IPS-15b (cell line): Measurements from ENCODE around the gene RAD9A.

Experiments used
- H3K27me3 ChIP-seq: one replicate; pipeline ENCODE4 v1.6.1; 2013; ENCODE audit warnings: low read length; ENCODE audit not compliant: control insufficient read depth, insufficient read depth
- H3K36me3 ChIP-seq: one replicate; pipeline ENCODE4 v1.6.1; 2013; ENCODE audit warnings: low read length; ENCODE audit not compliant: control insufficient read depth, insufficient read depth
- H3K4me1 ChIP-seq: one replicate; pipeline ENCODE4 v1.6.1; 2013; ENCODE audit warnings: mild to moderate bottlenecking, low read length; ENCODE audit not compliant: control insufficient read depth, insufficient read depth
- H3K4me3 ChIP-seq: one replicate; pipeline ENCODE4 v1.5.1; 2013; ENCODE audit warnings: low read depth, low read length
- H3K9ac ChIP-seq: one replicate; pipeline ENCODE4 v1.6.1; 2013; ENCODE audit warnings: low read depth, mild to moderate bottlenecking, low read length
- H3K9me3 ChIP-seq: one replicate; pipeline ENCODE4 v1.6.1; 2013; ENCODE audit warnings: mild to moderate bottlenecking, low read length; ENCODE audit not compliant: control insufficient read depth, insufficient read depth

The RAD9A gene

DNA sequence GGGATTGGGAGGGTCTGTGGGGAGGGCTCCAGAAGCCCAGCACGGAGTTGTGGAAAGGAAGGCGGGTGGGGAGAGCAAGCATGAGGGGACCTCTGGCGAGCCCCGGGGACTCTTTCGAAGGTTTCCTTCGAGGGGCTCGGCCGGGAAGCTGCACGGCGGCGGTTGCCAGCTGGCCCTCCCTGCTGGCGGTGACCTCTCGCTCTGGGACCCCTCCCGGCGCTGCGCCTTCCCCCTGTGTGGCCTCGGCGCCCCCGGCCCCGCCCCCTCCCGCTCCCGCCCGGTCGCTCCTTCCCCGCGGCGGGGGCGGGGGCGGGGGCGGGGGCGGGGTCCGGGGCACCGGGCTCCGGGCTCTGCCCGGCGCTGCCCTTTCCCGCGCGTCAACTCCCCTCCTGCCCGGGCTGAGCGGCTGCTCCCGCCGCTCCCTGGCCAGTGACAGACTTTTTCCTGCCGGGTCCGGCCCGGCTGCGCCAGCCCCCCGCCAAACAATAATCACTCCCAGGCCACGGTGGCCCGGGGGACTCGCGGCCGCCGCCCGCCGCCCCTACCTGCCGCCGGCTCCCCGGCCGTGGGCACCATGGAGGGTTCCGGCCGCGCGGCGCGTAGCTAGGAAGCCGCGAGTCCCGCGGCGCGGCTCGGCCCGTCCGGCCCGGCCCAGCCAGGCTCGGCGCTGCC, 19.3 kb upstream of the RAD9A start:
- Histone ChIP-seq H3K4me1 (peaks cover 30% of the 10 kb centered on the region), H3K9me3 (no peaks in the 10 kb centered on the region), H3K36me3 (no peaks in the 10 kb centered on the region), H3K27me3 (peaks cover 45% of the 10 kb centered on the region), H3K9ac (no peak overlapping the region), H3K4me3 (peak overlapping the region; percentile 59)

- H3K36me3 ChIP-seq, result no peaks in the 10 kb centered on the region
- peak within 1 kb of the TSS; percentile 53 for H3K4me3 ChIP-seq
- H3K9ac ChIP-seq, result peak within 1 kb of the TSS; percentile 2
- peaks cover 30% of the 10 kb centered on the region for H3K4me1 ChIP-seq
- no peaks in the 10 kb centered on the region for H3K9me3 ChIP-seq
- H3K27me3 ChIP-seq, result peaks cover 48% of the 10 kb centered on the region
These were observed 18.7 kb upstream of the RAD9A start, which contains the start of gene CLCF1 for GRCh38 chr11:67372993-67373647. TSS of gene CLCF1 (minus strand) at chr11:67373598. CDS start at chr11:67373539, 59 bp downstream.

DNA sequence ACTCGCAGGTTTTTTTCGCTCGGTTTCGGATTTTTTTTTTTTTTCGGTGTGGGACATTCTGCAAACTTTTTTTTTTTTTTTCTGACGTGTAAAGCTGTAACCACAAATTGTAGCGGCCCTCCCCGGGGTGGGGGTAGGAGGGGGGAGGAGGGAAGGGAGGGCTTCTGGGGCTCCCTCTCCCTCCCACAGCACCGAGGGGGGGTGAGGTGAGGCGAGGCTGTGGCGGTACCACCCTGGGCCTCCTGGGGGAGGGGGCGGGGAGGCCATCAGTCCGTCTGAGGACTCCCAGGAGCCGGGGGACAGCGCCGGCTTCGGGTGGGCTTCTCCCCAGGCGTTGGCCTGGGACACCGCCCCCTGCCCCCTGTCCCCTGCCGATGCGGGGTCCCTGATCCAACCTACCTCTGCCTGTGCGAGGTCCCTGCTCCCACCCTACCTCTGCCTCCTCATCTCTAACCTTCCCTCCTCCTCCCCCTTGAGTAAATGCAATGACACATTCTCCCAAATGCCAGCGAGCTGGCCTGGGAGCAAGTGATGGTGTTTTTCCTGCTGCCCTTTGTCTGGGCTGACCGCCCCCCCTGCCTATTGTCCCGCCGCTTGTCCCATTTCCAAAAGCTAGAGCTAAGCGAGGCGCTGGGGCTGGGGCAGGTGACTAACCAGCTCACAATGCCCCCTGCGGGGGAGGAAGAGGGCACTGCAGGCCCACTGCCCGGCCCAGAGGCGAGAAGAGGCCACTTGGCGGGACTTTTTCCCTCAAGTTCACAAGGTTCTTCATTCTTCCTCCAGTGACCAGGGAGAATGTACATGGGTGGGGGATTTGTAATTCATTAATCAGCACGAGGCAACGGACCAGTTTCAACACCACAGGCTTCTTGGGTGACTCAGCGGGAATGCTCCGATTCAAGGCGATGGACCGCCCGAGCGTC, 17.9 kb upstream of the RAD9A start:
- H3K4me3 ChIP-seq, result peak overlapping the region; percentile 53
- peaks cover 48% of the 10 kb centered on the region for H3K27me3 ChIP-seq
- no peaks in the 10 kb centered on the region for H3K9me3 ChIP-seq
- no peaks in the 10 kb centered on the region for H3K36me3 ChIP-seq
- peak overlapping the region; percentile 2 for H3K9ac ChIP-seq
- H3K4me1 ChIP-seq, result peaks cover 30% of the 10 kb centered on the region

- peaks cover 41% of the 10 kb centered on the region for H3K27me3 ChIP-seq
- H3K36me3 ChIP-seq, result no peaks in the 10 kb centered on the region
- peaks cover 30% of the 10 kb centered on the region for H3K4me1 ChIP-seq
- H3K9me3 ChIP-seq, result no peaks in the 10 kb centered on the region
- peak overlapping the region; percentile 53 for H3K4me3 ChIP-seq
- H3K9ac ChIP-seq, result no peak overlapping the region
These were observed 17.1 kb upstream of the RAD9A start for GRCh38 chr11:67374571-67375281.

DNA sequence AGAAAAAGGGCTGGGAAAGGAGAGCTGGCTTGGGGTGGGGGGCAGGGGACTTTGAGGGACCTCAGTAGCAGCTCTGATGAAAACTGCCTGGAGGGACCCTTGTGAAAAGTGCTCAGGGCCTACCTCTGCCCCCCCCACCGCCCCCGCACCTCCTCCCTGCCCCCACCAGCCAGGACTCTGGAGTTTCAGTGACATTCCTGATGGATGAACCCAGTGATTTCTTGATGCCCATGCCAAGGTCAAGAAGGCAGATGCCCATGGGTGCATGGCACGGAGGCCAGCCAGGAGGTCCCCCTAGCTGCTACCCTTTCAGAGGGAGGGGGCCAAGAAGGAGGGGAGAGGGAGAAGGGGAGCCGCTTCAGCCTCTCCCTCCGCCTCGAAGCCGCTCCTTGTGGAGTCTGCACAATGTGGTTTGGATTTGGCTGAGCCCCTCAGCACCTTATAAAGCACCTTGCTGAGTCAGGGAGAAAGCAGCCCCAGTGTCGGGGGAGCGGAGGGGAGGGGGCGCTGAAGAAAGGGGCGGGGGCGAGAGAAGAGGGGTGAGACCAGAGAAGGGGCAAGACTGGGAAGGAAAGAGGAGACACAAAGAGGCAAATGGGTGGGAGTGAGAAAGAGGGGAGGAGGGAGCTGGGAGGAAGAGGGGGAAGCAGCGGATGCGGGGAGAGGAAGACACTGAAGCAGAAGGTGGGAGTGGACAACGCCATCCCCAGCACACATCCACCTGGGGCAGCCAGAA, 16.3 kb upstream of the RAD9A start:
- H3K27me3 ChIP-seq, result peaks cover 38% of the 10 kb centered on the region
- H3K4me1 ChIP-seq, result peaks cover 27% of the 10 kb centered on the region
- H3K36me3 ChIP-seq, result no peaks in the 10 kb centered on the region
- no peaks in the 10 kb centered on the region for H3K9me3 ChIP-seq
- peak overlapping the region; percentile 49 for H3K4me3 ChIP-seq
- H3K9ac ChIP-seq, result no peak overlapping the region

- H3K27me3 ChIP-seq, result peaks cover 38% of the 10 kb centered on the region
- H3K4me3 ChIP-seq, result peak overlapping the region; percentile 49
- H3K36me3 ChIP-seq, result no peaks in the 10 kb centered on the region
- H3K9me3 ChIP-seq, result no peaks in the 10 kb centered on the region
- peak overlapping the region; percentile 8 for H3K9ac ChIP-seq
- H3K4me1 ChIP-seq, result peaks cover 19% of the 10 kb centered on the region
These were observed 15.5 kb upstream of the RAD9A start for GRCh38 chr11:67376063-67376820.

GRCh38 chr11:67376873-67377808, 14.6 kb upstream of the RAD9A start:
- Histone ChIP-seq H3K9me3 (no peaks in the 10 kb centered on the region), H3K4me3 (peak overlapping the region; percentile 18), H3K4me1 (peaks cover 13% of the 10 kb centered on the region), H3K9ac (no peak overlapping the region), H3K27me3 (peaks cover 32% of the 10 kb centered on the region), H3K36me3 (no peaks in the 10 kb centered on the region)

- no peaks in the 10 kb centered on the region for H3K36me3 ChIP-seq
- H3K27me3 ChIP-seq, result peaks cover 31% of the 10 kb centered on the region
- H3K4me1 ChIP-seq, result peaks cover 15% of the 10 kb centered on the region
- H3K4me3 ChIP-seq, result no peak overlapping the region
- no peak overlapping the region for H3K9ac ChIP-seq
- H3K9me3 ChIP-seq, result no peaks in the 10 kb centered on the region
These were observed 13.2 kb upstream of the RAD9A start for GRCh38 chr11:67378544-67378943.

- Histone ChIP-seq H3K4me1 (peaks cover 14% of the 10 kb centered on the region), H3K4me3 (no peak overlapping the region), H3K9ac (no peak overlapping the region)
These were observed 12.4 kb upstream of the RAD9A start for GRCh38 chr11:67379061-67380058.

More at GRCh38 chr11:67379061-67380058, 12.4 kb upstream of the RAD9A start:
- H3K27me3 ChIP-seq, result peaks cover 32% of the 10 kb centered on the region
- H3K36me3 ChIP-seq, result no peaks in the 10 kb centered on the region
- no peaks in the 10 kb centered on the region for H3K9me3 ChIP-seq
